Activated CD8-positive, alpha-beta memory T cell treated with anti-CD3 and anti-CD28 coated beads for 24 hours (primary cell): ENCODE measurements around the gene UHMK1.
A peak's percentile ranks its signal among the peaks of the same experiment; 100 is the strongest.
"Not testable (repeated sequence)": the region's sequence is repeated elsewhere in the genome, so short reads cannot be mapped to it uniquely, and the experiment has no call there.

ENCODE experiments used
- DNase-seq: peaks from one replicate; pipeline ENCODE4 v3.0.0-alpha.2; 2020

The UHMK1 gene, protein sequence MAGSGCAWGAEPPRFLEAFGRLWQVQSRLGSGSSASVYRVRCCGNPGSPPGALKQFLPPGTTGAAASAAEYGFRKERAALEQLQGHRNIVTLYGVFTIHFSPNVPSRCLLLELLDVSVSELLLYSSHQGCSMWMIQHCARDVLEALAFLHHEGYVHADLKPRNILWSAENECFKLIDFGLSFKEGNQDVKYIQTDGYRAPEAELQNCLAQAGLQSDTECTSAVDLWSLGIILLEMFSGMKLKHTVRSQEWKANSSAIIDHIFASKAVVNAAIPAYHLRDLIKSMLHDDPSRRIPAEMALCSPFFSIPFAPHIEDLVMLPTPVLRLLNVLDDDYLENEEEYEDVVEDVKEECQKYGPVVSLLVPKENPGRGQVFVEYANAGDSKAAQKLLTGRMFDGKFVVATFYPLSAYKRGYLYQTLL

DNA sequence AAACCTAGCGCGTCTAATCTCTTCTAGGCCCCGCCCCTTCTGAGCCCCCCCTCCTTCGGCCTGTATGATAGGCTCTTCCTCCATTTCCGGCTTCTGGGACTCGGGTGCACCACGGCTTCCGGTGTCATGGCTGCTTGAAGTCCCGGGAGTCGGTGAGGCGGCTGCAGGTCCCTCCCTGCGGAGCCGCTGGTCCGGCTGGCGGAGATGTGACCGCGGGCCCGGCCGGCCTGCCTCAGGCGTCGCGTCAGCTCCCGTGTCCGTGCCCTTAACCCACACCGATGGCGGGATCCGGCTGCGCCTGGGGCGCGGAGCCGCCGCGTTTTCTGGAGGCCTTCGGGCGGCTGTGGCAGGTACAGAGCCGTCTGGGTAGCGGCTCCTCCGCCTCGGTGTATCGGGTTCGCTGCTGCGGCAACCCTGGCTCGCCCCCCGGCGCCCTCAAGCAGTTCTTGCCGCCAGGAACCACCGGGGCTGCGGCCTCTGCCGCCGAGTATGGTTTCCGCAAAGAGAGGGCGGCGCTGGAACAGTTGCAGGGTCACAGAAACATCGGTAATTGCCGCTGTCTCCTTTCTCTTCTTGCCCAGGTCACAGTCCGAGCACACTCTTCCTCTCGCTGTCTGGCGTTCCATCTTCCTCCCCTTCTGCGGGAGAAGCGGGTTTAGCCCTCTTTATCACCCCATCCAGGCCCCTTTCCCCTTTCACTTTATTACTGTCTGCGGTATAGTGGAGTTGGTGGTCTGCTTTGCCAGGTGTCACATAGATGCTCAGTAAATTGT, at the start of gene UHMK1:
UHMK1 (plus strand) TSS at position 96 of the 773 bp plus-strand sequence; CDS start at position 279, 183 bp downstream.
- peak; percentile 91 for DNase-seq

DNA sequence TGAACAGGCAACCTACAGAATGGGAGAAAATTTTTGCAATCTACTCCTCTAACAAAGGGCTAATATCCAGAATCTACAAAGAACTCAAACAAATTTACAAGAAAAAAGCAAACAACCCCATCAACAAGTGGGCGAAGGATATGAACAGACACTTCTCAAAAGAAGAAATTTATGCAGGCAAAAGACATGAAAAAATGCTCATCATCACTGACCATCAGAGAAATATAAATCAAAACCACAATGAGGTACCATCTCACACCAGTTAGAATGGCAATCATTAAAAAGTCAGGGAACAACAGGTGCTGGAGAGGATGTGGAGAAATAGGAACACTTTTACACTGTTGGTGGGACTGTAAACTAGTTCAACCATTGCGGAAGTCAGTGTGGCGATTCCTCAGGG, 43.3 kb upstream of the UHMK1 start:
- DNase-seq = not testable (repeated sequence)

DNA sequence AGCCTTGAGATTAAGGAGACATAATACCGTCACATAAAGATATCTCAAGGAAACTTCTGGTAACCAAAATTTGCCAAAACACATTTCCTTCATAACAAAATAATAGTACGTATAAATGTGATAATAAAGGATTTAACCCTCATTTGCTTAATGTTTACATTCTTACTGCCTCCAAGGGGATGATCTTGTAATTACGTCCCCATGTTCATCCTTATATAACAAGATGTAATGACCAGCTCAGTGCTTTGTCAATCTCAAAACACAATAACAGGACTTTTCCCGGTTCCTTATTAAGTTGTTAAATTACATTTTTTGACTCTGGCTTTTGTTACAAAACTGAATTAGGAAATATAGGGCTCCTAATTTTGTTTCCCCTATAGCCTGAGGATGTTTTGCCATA, 41.3 kb upstream of the UHMK1 start:
- no peak for DNase-seq

DNA sequence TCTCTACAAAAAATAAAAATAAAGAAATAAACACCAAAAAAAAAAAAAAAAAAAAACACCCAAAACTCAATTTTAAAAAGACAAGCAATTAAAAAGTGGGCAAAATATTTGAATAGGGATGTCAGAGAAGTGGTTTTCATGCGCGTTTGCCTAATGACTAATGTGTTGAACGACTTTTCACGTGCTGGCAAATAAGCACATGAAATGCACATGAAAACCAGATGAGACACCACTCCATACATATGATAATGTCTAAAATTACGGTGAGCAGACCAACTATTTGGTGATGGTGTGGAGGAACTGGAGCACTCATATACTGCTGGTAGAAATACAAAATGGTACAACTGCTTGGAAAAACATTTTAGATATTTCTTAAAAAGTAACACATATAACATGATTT, 39.4 kb upstream of the UHMK1 start:
- DNase-seq = no peak

GRCh38 chr1:162462425-162462824, 35.2 kb upstream of the UHMK1 start:
- not testable (repeated sequence) for DNase-seq

DNA sequence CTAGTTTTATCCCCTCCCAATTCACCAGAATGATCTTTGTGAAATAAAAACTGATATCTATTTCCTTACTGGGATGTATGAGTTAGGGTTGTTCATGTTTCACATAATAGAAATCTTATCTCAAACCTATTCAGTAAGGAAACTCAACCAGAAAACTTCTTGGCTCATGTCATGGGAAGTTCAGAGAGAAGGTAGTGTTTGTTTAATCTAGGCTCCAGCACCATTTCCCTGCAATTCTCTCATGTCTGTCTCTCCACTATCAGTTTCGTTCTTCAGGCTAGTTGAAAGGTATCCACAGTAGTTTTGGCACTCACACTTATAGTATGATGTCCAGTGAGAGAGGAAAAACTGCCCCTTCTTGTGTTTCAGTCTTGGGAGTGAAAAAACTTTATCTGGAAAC, 34.6 kb upstream of the UHMK1 start:
- DNase-seq = no peak

- DNase-seq = no peak
Measured at GRCh38 chr1:162466797-162467196, 30.8 kb upstream of the UHMK1 start.

- no peak for DNase-seq
Measured at GRCh38 chr1:162470216-162470615, 27.4 kb upstream of the UHMK1 start.

DNA sequence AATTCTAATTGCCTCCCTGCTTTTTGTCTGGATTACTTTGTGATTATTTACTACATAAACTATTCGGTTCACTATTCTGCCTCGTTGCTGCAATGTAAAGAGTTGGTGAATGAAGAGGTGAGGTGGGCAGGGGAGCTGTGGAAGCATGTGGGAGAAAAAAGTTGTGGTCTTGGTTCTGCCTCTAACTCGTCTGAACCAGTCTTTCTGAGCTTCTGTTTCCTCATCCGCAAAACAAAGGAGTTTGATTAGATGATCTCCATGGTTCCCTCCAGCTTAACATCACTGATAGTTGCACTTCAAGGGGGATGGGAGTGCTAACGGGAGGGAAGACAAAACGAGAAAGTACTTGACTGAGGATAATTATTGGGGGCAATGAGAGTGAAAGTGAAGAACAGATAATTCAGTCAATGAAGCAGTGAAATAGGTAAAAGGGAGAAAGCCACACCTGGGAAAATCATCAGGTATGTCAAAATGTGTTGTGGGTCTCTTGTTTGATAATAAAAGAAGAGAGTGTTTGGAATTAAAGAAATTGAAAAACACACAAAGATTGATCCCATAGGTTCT, 26.2 kb upstream of the UHMK1 start:
- DNase-seq = no peak

DNA sequence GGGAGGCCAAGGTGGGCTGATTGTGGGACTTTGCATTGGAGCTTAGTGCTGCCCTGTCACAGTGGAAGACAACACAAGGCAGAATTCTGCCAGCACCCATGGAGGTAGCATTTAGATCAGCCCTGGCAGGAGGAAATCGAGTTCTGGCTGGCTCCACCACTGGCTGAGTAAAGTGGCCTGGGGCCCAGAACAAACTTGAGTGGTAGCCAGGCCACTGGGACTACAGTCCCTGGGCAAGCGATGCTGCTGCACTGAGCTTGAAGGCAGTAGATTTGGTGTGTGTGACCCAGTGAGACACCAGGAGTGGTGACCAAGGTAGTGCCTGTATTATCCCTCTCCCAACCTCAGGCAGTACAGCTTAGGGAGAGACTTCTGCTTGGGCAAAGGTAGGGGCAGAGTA, 22.5 kb upstream of the UHMK1 start:
- DNase-seq = no peak

DNA sequence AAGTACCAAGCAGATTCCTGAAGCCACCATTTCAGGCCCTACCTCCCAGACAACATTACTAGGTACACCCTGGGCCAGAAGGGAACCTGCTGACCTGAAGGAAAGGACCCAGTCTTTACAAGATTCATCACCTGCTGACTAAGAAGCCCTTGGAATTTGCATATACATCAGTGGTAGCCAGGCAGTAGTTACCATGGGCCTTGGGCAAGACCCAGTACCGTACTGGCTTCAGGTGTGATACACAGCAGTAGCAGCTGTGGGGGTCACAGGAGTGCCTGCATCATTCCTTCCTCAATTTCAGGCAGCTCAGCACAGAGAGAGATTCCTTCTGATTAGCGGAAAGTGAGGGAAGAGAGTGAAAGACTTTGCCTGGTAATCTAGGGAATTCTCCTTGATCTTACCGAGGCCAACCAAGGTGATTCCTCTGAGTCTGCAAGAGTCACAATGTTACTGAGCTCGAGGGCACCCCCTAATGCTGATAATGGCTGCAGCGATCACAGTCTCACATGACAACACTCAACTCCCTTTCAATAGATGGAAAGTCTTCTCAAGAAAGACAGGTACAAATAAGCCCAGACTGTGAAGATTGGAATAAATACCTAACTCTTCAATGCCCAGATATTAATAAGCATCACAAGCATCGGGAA, 22.0 kb upstream of the UHMK1 start:
- DNase-seq = no peak

- DNase-seq = no peak
Measured at GRCh38 chr1:162476620-162477019, 21.0 kb upstream of the UHMK1 start.

DNA sequence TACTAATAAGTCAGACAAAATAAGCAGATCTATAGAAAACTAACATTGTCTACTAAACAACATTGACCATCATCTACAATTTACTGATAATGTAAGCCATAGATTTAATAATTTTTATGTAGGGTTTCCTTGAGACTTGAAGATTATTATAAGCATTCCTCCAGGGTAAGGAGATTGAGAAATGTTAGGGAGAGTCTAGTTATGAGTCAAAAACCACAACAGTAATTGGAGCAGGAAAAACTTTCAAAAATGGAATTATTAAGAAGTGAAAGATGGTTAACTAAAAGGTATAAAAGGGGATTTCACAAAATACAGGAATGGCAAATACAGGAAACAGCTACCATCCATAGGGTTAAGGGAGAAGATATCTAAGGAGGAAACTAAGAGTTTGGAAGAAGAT, 12.4 kb upstream of the UHMK1 start:
- DNase-seq = no peak

DNA sequence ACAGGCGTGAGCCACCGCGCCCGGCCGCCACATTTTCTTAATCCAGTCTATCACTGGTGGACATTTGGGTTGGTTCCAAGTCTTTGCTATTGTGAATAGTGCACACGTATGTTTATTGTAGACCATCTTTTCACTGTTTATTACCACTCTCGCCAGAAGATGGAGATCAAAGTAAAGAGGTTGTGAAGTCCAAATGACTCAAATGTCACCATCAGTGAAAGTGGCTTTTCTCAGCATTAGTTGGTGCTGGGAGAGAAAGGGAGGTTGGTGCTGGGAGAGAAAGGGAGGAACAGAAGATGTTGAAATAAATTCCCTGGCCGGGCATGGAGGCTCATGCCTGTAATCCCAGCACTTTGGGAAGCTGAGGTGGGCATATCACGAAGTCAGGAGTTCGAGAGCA, 10.4 kb upstream of the UHMK1 start:
- no peak for DNase-seq

DNA sequence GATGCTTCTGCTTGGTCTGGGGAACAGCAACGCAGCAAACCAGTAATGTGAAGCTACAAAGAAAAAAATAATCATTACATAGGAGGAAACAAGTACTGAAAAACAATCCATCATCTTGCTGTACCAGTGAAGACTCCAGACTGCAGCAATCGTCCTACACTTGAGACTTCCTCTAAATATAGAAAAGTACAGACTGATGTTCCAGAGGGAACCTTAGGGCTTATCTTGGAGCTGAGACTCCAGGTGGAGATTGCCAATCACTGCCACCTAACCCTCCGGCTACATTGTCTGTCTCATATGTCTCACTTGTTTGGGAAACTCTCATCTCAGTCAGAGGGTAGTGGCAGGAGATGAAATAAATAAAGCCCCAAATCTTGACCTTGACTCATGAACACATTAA, 9.4 kb upstream of the UHMK1 start:
- DNase-seq = no peak

- DNase-seq = not testable (repeated sequence)
Measured at GRCh38 chr1:162495531-162496233, 1.9 kb upstream of the UHMK1 start.

GRCh38 chr1:162497104-162497722, 405 bp upstream of the UHMK1 start:
- no peak for DNase-seq

DNA sequence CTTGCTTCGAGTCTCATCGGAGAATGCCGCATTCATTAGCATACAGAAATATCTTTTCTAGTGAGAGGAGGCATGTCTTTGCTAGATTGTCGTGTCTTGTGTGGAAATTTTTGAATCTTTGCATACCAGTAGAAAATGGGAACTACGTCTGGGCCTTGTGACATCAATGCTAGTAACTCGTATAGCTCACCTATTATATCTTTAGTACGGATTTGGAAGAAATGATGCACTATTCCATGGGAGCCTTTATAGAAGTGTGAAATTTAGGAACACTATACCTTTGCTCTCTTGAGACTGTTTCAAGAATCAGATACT, 835 bp downstream of the UHMK1 start:
- no peak for DNase-seq

- DNase-seq = no peak
Measured at GRCh38 chr1:162500805-162501204, 3.2 kb downstream of the UHMK1 start.

GRCh38 chr1:162502077-162502476, 4.5 kb downstream of the UHMK1 start:
- no peak for DNase-seq

DNA sequence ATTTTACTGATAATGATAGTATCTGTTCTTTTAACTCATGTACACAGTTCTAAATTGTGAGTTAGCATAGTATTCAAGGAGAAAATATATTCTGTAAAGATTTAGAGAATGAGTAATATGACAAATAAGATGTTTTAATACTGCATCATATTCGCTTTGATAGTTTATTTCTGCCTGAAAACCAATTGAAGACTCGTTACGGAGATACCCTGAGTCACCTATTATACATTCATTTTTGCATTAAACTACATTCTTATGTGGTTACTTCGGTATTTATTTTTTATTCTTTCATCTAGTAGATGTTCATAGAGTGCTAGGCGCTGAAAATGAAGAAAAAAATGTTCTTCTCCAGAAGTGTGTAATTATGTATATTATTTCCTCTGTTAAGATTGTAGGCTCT, 5.3 kb downstream of the UHMK1 start:
- DNase-seq = no peak

DNA sequence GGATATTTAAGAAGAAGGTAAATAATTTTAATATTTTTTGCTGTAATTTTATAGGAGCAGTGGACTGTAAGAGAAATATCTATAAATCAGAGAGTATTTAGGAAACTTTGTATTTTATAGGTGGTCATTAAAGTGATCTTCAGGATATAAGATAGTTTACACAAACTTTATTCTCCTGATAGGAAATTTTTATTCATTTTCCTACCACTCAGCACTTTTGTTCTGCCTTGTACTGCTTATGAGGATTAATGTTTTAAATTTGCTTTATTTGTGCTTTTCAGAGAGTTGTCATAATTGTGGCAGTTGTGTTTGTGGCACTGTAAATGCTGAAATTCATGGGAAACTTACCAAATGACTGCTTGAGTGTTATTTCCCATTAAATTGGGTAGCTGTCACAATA, 29.7 kb downstream of the UHMK1 start:
- no peak for DNase-seq
